HEK293 (cell line): ENCODE data around the gene ONECUT2.

Experiments used
- CTCF ChIA-PET: fragments of 350-600 bp; formaldehyde crosslinking; extraction: SDS; loops from one replicate; lab custom pipeline; 2021; ENCODE audit warnings: antibody characterized with exemption; lab: Yijun Ruan, JAX
- POLR2A ChIA-PET: fragments of 300-600 bp; formaldehyde crosslinking; extraction: SDS; loops from one replicate; lab custom pipeline; 2020; ENCODE audit warnings: antibody characterized with exemption, inconsistent platforms; lab: Yijun Ruan, JAX
- H3K27ac ChIP-seq: fragments of 200-500 bp; sonication (Bioruptor generic); 2 replicates; pipeline ENCODE4 v1.5.1; 2014; ENCODE audit warnings: low read depth, low read length, control low read depth, inconsistent platforms; ENCODE audit errors: extremely low read depth
- H3K36me3 ChIP-seq, 2 experiments: fragments of 200-500 bp in 1 of 2; sonication (Bioruptor generic) in 1 of 2; 1 replicate in 1 of 2; 2 replicates in 1 of 2; pipeline ENCODE4 v1.5.1; 2014 to 2017; ENCODE audit warnings: inconsistent platforms in 2 of 2, low read length in 2 of 2; ENCODE audit not compliant: control insufficient read depth in 2 of 2, insufficient read depth in 1 of 2
- H3K4me1 ChIP-seq: fragments of 200-500 bp; sonication (Bioruptor generic); 2 replicates; pipeline ENCODE4 v1.5.1; 2014; ENCODE audit warnings: mild to moderate bottlenecking, low read length, inconsistent platforms; ENCODE audit not compliant: control insufficient read depth, insufficient read depth
- H3K4me3 ChIP-seq: 2 replicates; pipeline ENCODE4 v1.5.1; 2011; ENCODE audit warnings: low read depth, mild to moderate bottlenecking, control low read depth, low read length, moderate library complexity
- H3K9me3 ChIP-seq: fragments of 200-500 bp; sonication (Bioruptor generic); 2 replicates; pipeline ENCODE4 v1.5.1; 2014; ENCODE audit warnings: low read depth, low read length, inconsistent platforms; ENCODE audit not compliant: control insufficient read depth, insufficient read depth
- CTCF ChIP-seq: fragments of 450-650 bp; formaldehyde crosslinking; IDR thresholded peaks from 2 replicates; pipeline ENCODE4 v1.5.1; 2016; ENCODE audit warnings: missing biosample characterization, missing genetic modification characterization
- GLIS2 ChIP-seq: fragments of 450-650 bp; formaldehyde crosslinking; IDR thresholded peaks from 2 replicates; pipeline ENCODE4 v1.5.1; 2016; ENCODE audit warnings: missing biosample characterization, missing genetic modification characterization
- KLF16 ChIP-seq: fragments of 450-650 bp; formaldehyde crosslinking; IDR thresholded peaks from 2 replicates; pipeline ENCODE4 v1.5.1; 2017; ENCODE audit warnings: missing biosample characterization, missing genetic modification characterization
- OVOL3 ChIP-seq: fragments of 450-650 bp; formaldehyde crosslinking; IDR thresholded peaks from 2 replicates; pipeline ENCODE4 v1.5.1; 2016; ENCODE audit warnings: missing biosample characterization, missing genetic modification characterization
- PBX3 ChIP-seq: sonication (generic); formaldehyde crosslinking; IDR thresholded peaks from 2 replicates; pipeline ENCODE4 v1.8.1; 2022; ENCODE audit warnings: mild to moderate bottlenecking, moderate library complexity, missing genetic modification reagents
- PRDM1 ChIP-seq: fragments of 450-650 bp; formaldehyde crosslinking; IDR thresholded peaks from 2 replicates; pipeline ENCODE4; 2016; ENCODE audit warnings: missing biosample characterization, missing genetic modification characterization
- YY1 ChIP-seq: fragments of 450-650 bp; formaldehyde crosslinking; IDR thresholded peaks from 2 replicates; pipeline ENCODE4 v1.5.1; 2018; ENCODE audit warnings: missing biosample characterization, missing genetic modification characterization
- ZBTB21 ChIP-seq: fragments of 450-650 bp; formaldehyde crosslinking; IDR thresholded peaks from 2 replicates; pipeline ENCODE4 v1.5.1; 2017; ENCODE audit warnings: missing biosample characterization, missing genetic modification characterization
- ZFP69B ChIP-seq: fragments of 450-650 bp; formaldehyde crosslinking; IDR thresholded peaks from 2 replicates; pipeline ENCODE4 v1.5.1; 2016; ENCODE audit warnings: missing biosample characterization, missing genetic modification characterization
- ZNF132 ChIP-seq: fragments of 450-650 bp; formaldehyde crosslinking; IDR thresholded peaks from 2 replicates; pipeline ENCODE4 v1.5.1; 2017; ENCODE audit warnings: missing biosample characterization, missing genetic modification characterization, borderline replicate concordance
- ZNF155 ChIP-seq: fragments of 450-650 bp; formaldehyde crosslinking; IDR thresholded peaks from 2 replicates; pipeline ENCODE4 v1.5.1; 2016; ENCODE audit warnings: missing biosample characterization, missing genetic modification characterization
- ZNF341 ChIP-seq: fragments of 450-650 bp; formaldehyde crosslinking; IDR thresholded peaks from 2 replicates; pipeline ENCODE4; 2016; ENCODE audit warnings: low read depth, missing biosample characterization, missing genetic modification characterization
- ZNF350 ChIP-seq: fragments of 450-650 bp; formaldehyde crosslinking; IDR thresholded peaks from 2 replicates; pipeline ENCODE4 v1.5.0; 2017; ENCODE audit warnings: missing biosample characterization, mild to moderate bottlenecking, missing genetic modification characterization
- ZNF366 ChIP-seq: fragments of 450-650 bp; formaldehyde crosslinking; conservative IDR thresholded peaks from 2 replicates; pipeline ENCODE4 v1.5.1; 2016; ENCODE audit warnings: missing biosample characterization, missing genetic modification characterization
- ZNF37A ChIP-seq: fragments of 450-650 bp; IDR thresholded peaks from 2 replicates; pipeline ENCODE4 v1.5.1; 2018; ENCODE audit warnings: missing biosample characterization, missing genetic modification characterization
- ZNF404 ChIP-seq: fragments of 450-650 bp; formaldehyde crosslinking; IDR thresholded peaks from 2 replicates; pipeline ENCODE4 v1.5.1; 2017; ENCODE audit warnings: missing biosample characterization, missing genetic modification characterization
- ZNF48 ChIP-seq: fragments of 450-650 bp; formaldehyde crosslinking; IDR thresholded peaks from 2 replicates; pipeline ENCODE4 v1.5.1; 2016; ENCODE audit warnings: missing biosample characterization, missing genetic modification characterization
- ZNF530 ChIP-seq: fragments of 450-650 bp; formaldehyde crosslinking; IDR thresholded peaks from 2 replicates; pipeline ENCODE4 v1.5.1; 2016; ENCODE audit warnings: low read depth, missing biosample characterization, missing genetic modification characterization
- ZNF571 ChIP-seq: fragments of 450-650 bp; formaldehyde crosslinking; IDR thresholded peaks from 2 replicates; pipeline ENCODE4 v1.5.0; 2017; ENCODE audit warnings: missing biosample characterization, missing genetic modification characterization
- ZNF585B ChIP-seq: fragments of 450-650 bp; formaldehyde crosslinking; IDR thresholded peaks from 2 replicates; pipeline ENCODE4 v1.5.1; 2016; ENCODE audit warnings: missing biosample characterization, missing genetic modification characterization
- ZNF600 ChIP-seq: fragments of 450-650 bp; formaldehyde crosslinking; IDR thresholded peaks from 2 replicates; pipeline ENCODE4 v1.5.1; 2016; ENCODE audit warnings: missing biosample characterization, missing genetic modification characterization
- ZNF623 ChIP-seq: fragments of 450-650 bp; formaldehyde crosslinking; IDR thresholded peaks from 2 replicates; pipeline ENCODE4 v1.5.1; 2016; ENCODE audit warnings: missing biosample characterization, missing genetic modification characterization
- ZNF664 ChIP-seq: fragments of 450-650 bp; formaldehyde crosslinking; IDR thresholded peaks from 2 replicates; pipeline ENCODE4 v1.5.1; 2016; ENCODE audit warnings: missing biosample characterization, missing genetic modification characterization
- ZNF776 ChIP-seq: fragments of 450-650 bp; formaldehyde crosslinking; IDR thresholded peaks from 2 replicates; pipeline ENCODE4 v1.5.0; 2017; ENCODE audit warnings: missing biosample characterization, missing genetic modification characterization, borderline replicate concordance
- ZNF777 ChIP-seq: fragments of 450-650 bp; formaldehyde crosslinking; IDR thresholded peaks from 2 replicates; pipeline ENCODE4 v1.5.1; 2017; ENCODE audit warnings: missing biosample characterization, missing genetic modification characterization, borderline replicate concordance
- ZNF785 ChIP-seq: fragments of 450-650 bp; formaldehyde crosslinking; IDR thresholded peaks from 2 replicates; pipeline ENCODE4 v1.5.1; 2016; ENCODE audit warnings: missing biosample characterization, missing genetic modification characterization
- ZNF837 ChIP-seq: fragments of 450-650 bp; formaldehyde crosslinking; IDR thresholded peaks from 2 replicates; pipeline ENCODE4 v1.5.1; 2016; ENCODE audit warnings: missing biosample characterization, missing genetic modification characterization
- ZSCAN16 ChIP-seq: fragments of 450-650 bp; formaldehyde crosslinking; IDR thresholded peaks from 2 replicates; pipeline ENCODE4 v1.5.1; 2016; ENCODE audit warnings: missing biosample characterization, missing genetic modification characterization
- TF ChIP-seq, protein P1 (sequence below): fragments of 450-650 bp; formaldehyde crosslinking; IDR thresholded peaks from 2 replicates; pipeline ENCODE4 v1.5.1; 2016; ENCODE audit warnings: missing biosample characterization, missing genetic modification characterization, low read depth
- TF ChIP-seq, protein P2 (sequence below): fragments of 450-650 bp; formaldehyde crosslinking; IDR thresholded peaks from 2 replicates; pipeline ENCODE4 v1.5.1; 2016; ENCODE audit warnings: missing biosample characterization, missing genetic modification characterization
- TF ChIP-seq, protein P3 (sequence below): fragments of 450-650 bp; formaldehyde crosslinking; IDR thresholded peaks from 2 replicates; pipeline ENCODE4 v1.5.1; 2016; ENCODE audit warnings: missing biosample characterization, missing genetic modification characterization

ONECUT2 gene

GRCh38 chr18:57436191-57436964, 1.2 kb downstream of the ONECUT2 start (continued):
- TF ChIP-seq ZBTB21: no peak
- no peak for TF ChIP-seq ZNF837 (tag by site-specific recombination)
- no peak for TF ChIP-seq ZSCAN16 (tag by site-specific recombination)
- TF ChIP-seq OVOL3 (tag by site-specific recombination): no peak
- TF ChIP-seq, protein P1, sequence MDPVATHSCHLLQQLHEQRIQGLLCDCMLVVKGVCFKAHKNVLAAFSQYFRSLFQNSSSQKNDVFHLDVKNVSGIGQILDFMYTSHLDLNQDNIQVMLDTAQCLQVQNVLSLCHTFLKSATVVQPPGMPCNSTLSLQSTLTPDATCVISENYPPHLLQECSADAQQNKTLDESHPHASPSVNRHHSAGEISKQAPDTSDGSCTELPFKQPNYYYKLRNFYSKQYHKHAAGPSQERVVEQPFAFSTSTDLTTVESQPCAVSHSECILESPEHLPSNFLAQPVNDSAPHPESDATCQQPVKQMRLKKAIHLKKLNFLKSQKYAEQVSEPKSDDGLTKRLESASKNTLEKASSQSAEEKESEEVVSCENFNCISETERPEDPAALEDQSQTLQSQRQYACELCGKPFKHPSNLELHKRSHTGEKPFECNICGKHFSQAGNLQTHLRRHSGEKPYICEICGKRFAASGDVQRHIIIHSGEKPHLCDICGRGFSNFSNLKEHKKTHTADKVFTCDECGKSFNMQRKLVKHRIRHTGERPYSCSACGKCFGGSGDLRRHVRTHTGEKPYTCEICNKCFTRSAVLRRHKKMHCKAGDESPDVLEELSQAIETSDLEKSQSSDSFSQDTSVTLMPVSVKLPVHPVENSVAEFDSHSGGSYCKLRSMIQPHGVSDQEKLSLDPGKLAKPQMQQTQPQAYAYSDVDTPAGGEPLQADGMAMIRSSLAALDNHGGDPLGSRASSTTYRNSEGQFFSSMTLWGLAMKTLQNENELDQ (tag by site-specific recombination): no peak
- TF ChIP-seq ZNF530 (tag by site-specific recombination): no peak
- TF ChIP-seq YY1 (tag by site-specific recombination): no peak

DNA sequence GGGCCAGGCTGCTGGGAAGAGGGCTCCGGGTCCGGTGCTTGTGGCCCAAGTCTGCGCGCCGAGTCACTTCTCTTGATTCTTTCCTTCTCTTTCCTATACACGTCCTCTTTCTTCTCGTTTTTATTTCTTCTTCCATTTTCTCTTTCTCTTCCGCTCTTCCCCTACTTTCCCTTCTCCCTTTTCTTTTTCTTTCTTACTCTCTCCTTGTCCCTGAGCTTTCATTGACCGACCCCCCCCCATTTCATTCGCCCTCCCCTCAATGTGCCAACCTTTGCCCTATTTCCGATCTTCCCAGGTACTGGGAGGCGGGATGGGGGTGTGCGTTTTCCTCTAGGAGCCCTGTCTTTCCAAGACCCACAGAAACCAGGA, 1.8 kb downstream of the ONECUT2 start:
- peak overlapping the region; percentile 65 for H3K4me3 ChIP-seq
- H3K27ac ChIP-seq: no peak overlapping the region
- no peaks in the 10 kb centered on the region for H3K9me3 ChIP-seq
- ChIA-PET CTCF (interaction anchor here (0.6 to 2.1 kb wide), 11 partner anchors 9 to 647 kb away, joined by 3 to 12 read pairs (median 4); no protein-coding TSS in a partner anchor), POLR2A (no interaction called here)
- H3K36me3 ChIP-seq: peaks cover 0 to 2% of the 10 kb centered on the region in 2 experiments; a peak in 1 of 3 replicates
- peaks cover 6% of the 10 kb centered on the region for H3K4me1 ChIP-seq
- TF ChIP-seq KLF16 (no peak), ZNF341 (no peak), ZNF48 (no peak), ZNF366 (tag by site-specific recombination) (peak; percentile 56; the same call in 1 of the 2 replicates), ZNF776 (tag by site-specific recombination) (0 out of 2 replicates have a peak, but pooled peaks have one; percentile 61), ZNF571 (tag by site-specific recombination) (no peak), ZNF585B (tag by site-specific recombination) (no peak), ZNF132 (tag by site-specific recombination) (no peak), CTCF (tag by site-specific recombination) (no peak), ZNF350 (tag by site-specific recombination) (no peak), ZNF623 (tag by site-specific recombination) (no peak), GLIS2 (tag by site-specific recombination) (no peak), ZNF785 (no peak), ZNF155 (tag by site-specific recombination) (no peak), PBX3 (no peak), ZNF600 (tag by site-specific recombination) (0 out of 2 replicates have a peak, but pooled peaks have one; percentile 5), PRDM1 (tag by site-specific recombination) (peak; percentile 99), ZFP69B (no peak), ZNF37A (tag by site-specific recombination) (no peak), ZNF664 (no peak), ZNF404 (tag by site-specific recombination) (no peak), ZNF777 (tag by site-specific recombination) (no peak)
- TF ChIP-seq, protein P2, sequence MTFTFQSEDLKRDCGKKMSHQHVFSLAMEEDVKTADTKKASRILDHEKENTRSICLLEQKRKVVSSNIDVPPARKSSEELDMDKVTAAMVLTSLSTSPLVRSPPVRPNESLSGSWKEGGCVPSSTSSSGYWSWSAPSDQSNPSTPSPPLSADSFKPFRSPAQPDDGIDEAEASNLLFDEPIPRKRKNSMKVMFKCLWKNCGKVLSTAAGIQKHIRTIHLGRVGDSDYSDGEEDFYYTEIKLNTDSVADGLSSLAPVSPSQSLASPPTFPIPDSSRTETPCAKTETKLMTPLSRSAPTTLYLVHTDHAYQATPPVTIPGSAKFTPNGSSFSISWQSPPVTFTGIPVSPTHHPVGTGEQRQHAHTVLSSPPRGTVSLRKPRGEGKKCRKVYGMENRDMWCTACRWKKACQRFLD (tag by site-specific recombination): no peak
- TF ChIP-seq, protein P3, sequence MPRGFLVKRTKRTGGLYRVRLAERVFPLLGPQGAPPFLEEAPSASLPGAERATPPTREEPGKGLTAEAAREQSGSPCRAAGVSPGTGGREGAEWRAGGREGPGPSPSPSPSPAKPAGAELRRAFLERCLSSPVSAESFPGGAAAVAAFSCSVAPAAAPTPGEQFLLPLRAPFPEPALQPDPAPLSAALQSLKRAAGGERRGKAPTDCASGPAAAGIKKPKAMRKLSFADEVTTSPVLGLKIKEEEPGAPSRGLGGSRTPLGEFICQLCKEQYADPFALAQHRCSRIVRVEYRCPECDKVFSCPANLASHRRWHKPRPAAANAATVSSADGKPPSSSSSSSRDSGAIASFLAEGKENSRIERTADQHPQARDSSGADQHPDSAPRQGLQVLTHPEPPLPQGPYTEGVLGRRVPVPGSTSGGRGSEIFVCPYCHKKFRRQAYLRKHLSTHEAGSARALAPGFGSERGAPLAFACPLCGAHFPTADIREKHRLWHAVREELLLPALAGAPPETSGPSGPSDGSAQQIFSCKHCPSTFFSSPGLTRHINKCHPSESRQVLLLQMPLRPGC (tag by site-specific recombination): no peak
